ENCODE data around the gene WWTR1.

The WWTR1 gene

GRCh38 chr3:149592758-149593240, 65.0 kb downstream of the WWTR1 start:
- peak; percentile 56 for DNase-seq (ENCODE audit: low read depth)

GRCh38 chr3:149590691-149591441, 67.0 kb downstream of the WWTR1 start:
- DNase-seq (ENCODE audit: low read depth) = no peak

GRCh38 chr3:149589332-149589731, 68.5 kb downstream of the WWTR1 start:
- peak; percentile 65 for DNase-seq (ENCODE audit: low read depth)

GRCh38 chr3:149588909-149589308, 68.9 kb downstream of the WWTR1 start:
- no peak for DNase-seq (ENCODE audit: low read depth)

- no peak for DNase-seq (ENCODE audit: low read depth)
These were observed 70.4 kb downstream of the WWTR1 start for GRCh38 chr3:149587383-149587782.

GRCh38 chr3:149586871-149587270, 71.0 kb downstream of the WWTR1 start:
- no peak for DNase-seq (ENCODE audit: low read depth)

- DNase-seq (ENCODE audit: low read depth) = no peak
These were observed 72.5 kb downstream of the WWTR1 start for GRCh38 chr3:149585401-149585726.

- no peak for DNase-seq (ENCODE audit: low read depth)
These were observed 73.7 kb downstream of the WWTR1 start for GRCh38 chr3:149583921-149584635.

GRCh38 chr3:149582395-149582794, 75.4 kb downstream of the WWTR1 start:
- DNase-seq (ENCODE audit: low read depth) = no peak

GRCh38 chr3:149581681-149582370, 76.0 kb downstream of the WWTR1 start:
- DNase-seq (ENCODE audit: low read depth) = peak; percentile 86

GRCh38 chr3:149581248-149581647, 76.6 kb downstream of the WWTR1 start:
- DNase-seq (ENCODE audit: low read depth) = no peak

GRCh38 chr3:149579838-149580542, 77.8 kb downstream of the WWTR1 start:
- peak; percentile 67 for DNase-seq (ENCODE audit: low read depth)

GRCh38 chr3:149579161-149579560, 78.7 kb downstream of the WWTR1 start:
- DNase-seq (ENCODE audit: low read depth) = no peak

GRCh38 chr3:149577801-149578200, 80.0 kb downstream of the WWTR1 start:
- DNase-seq (ENCODE audit: low read depth) = no peak

- peak; percentile 93 for DNase-seq (ENCODE audit: low read depth)
These were observed 81.8 kb downstream of the WWTR1 start for GRCh38 chr3:149575961-149576564.

- peak; percentile 95 for DNase-seq (ENCODE audit: low read depth)
These were observed 82.4 kb downstream of the WWTR1 start for GRCh38 chr3:149575213-149575960.

- DNase-seq (ENCODE audit: low read depth) = peak; percentile 49
These were observed 84.9 kb downstream of the WWTR1 start for GRCh38 chr3:149572796-149573414.

GRCh38 chr3:149571381-149571780, 86.4 kb downstream of the WWTR1 start:
- no peak for DNase-seq (ENCODE audit: low read depth)

GRCh38 chr3:149570016-149570415, 87.8 kb downstream of the WWTR1 start:
- DNase-seq (ENCODE audit: low read depth) = no peak

- peak; percentile 66 for DNase-seq (ENCODE audit: low read depth)
These were observed 90.4 kb downstream of the WWTR1 start for GRCh38 chr3:149567381-149567780.

Measured in fibroblast of gingiva (primary cell).